Mesodermal cell (in vitro differentiated cells): ENCODE measurements around the gene DUOX2.
"Not testable (repeated sequence)": the region's sequence is repeated elsewhere in the genome, so short reads cannot be mapped to it uniquely, and the experiment has no call there.

ENCODE experiments used
- H3K27ac ChIP-seq: 2 replicates; pipeline ENCODE4 v1.7.0; 2013; ENCODE audit warnings: mild to moderate bottlenecking, low read depth, low read length, moderate library complexity; ENCODE audit not compliant: severe bottlenecking
- H3K36me3 ChIP-seq: 2 replicates; pipeline ENCODE4 v1.7.1; 2013; ENCODE audit warnings: mild to moderate bottlenecking, low read length, moderate library complexity; ENCODE audit not compliant: control insufficient read depth, insufficient read depth
- H3K4me1 ChIP-seq: one replicate; pipeline ENCODE4 v1.7.1; 2013; ENCODE audit warnings: mild to moderate bottlenecking, low read length; ENCODE audit not compliant: insufficient read depth, control insufficient read depth, poor library complexity, severe bottlenecking
- H3K4me3 ChIP-seq: 2 replicates; pipeline ENCODE4 v1.7.0; 2013; ENCODE audit warnings: low read length, control low read depth, mild to moderate bottlenecking; ENCODE audit not compliant: insufficient read depth, poor library complexity, severe bottlenecking; ENCODE audit errors: extremely low read depth
- H3K9me3 ChIP-seq: 2 replicates; pipeline ENCODE4 v1.7.1; 2013; ENCODE audit warnings: mild to moderate bottlenecking, low read length, moderate library complexity; ENCODE audit not compliant: control insufficient read depth
- WGBS, 2 experiments: methylation state at CpG; one replicate each; pipeline ENCODE4 v1.1.5; 2013; ENCODE audit warnings: missing lambda C conversion rate in 2 of 2; ENCODE audit not compliant: insufficient coverage in 2 of 2; 5-methylcytosine and 5-hydroxymethylcytosine counted together

Gene DUOX2

DNA sequence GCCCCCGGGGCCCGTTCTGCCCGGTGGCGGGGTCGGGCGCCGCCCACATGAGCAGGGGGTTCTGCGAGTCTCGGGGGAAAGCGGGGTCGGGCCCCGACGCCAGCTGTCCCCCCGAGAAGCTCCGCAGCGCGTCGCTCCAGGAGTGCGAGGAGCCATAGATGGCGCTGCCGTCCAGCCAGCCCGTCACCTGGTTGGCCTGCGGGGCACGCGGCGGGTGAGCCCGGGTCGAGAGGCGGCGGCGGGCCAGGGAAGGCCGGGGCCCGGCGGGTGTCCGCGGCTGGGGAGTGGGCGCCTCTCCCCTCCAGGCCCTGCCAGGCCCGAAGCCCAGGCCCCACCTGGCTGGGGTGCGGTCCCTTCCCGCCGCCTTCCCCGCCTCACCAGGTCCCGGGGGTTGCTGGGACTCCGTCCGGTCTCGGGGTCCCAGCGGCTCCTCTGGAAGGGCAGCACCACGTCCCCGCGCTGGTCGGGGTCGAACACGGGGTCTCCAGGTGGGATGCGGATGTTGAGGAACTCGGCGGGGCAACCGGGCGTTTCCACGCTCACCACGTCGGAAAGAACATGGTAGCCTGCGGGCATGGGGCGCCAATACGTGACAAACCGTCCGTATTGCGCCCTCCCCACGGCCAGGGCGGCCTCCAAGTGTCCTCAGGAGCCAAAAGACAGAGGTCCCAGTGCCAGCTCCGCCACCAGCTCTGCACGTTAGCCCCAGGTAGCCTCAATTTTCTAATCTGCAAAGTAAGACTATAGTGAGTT is 2.4 kb downstream of the DUOX2 start:
- 44 to 54% methylated on average over 49 to 52 of the region's 71 CpGs for WGBS, 2 experiments
- no peaks in the 10 kb centered on the region for H3K36me3 ChIP-seq
- H3K27ac ChIP-seq, result no peak overlapping the region
- H3K9me3 ChIP-seq, result no peaks in the 10 kb centered on the region
- H3K4me1 ChIP-seq, result peaks cover 8% of the 10 kb centered on the region
- no peak overlapping the region for H3K4me3 ChIP-seq

DNA sequence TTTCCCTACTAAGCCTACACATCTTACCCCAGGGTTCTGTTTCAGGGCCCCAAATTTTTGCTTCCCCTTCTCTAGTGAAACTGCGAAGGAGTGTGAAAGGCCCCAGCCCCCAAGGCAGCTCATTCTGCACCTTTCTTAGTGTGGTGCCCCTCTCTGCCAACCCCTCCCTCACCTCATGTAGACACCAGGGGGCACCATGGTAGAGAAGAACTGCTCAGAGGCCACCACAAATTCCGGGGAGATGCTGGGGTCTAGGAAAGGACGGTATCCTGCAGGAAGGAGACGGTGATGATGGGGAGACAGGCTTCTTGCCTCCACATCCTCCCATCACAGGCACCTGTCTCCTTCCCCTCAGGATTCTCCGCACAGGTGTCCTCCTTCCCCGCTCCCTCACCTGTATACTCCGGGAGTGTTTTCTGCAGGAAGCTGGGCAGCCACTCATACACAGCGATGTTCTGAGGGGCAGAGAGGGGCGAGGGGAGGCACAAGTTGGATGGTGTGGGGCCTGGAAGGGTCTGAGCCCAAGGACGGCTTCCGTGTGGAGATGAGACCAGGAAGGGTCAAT is 3.6 kb downstream of the DUOX2 start:
- WGBS, 2 experiments, result 83 to 87% methylated on average over 3 to 7 of the region's 11 CpGs
- H3K9me3 ChIP-seq, result no peaks in the 10 kb centered on the region
- no peak overlapping the region for H3K27ac ChIP-seq

DNA sequence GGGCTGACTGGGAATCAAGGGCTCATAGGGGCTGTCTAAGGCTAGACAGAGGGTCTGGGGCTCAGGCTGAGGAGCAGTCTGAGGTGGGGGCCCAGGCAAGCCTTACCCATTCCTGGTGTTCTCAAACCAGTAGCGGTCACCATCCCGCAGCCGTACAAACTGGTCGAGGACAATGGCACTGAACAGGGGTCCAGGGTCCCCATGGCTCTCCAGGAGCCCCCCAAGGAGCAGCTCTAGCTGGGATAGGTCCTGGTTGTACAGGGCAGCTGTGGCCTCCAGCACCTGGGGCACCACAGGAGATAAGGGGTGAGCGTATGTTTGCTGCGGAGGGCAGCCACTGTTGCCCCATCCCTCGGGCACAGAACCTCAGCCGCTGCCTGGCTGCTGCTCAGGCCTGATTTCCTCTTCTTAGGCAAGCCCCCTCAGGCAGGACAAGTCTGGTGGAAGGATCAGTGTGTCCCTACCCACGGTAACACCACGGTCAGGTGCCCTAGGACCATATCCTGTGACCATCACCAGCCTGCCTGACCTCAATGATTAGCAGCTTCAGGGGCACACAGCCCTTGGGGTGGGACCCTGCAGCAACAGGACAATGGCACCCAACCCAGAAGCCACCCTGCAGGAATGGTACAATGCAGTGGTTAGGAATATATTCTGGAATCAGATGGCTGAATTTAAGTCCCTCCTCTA is 5.9 kb downstream of the DUOX2 start:
- H3K36me3 ChIP-seq, result no peaks in the 10 kb centered on the region
- H3K27ac ChIP-seq, result no peak overlapping the region
- no peak overlapping the region for H3K4me3 ChIP-seq
- H3K4me1 ChIP-seq, result no peaks in the 10 kb centered on the region
- WGBS, 2 experiments, result 91 to 94% methylated on average over 8 to 9 of the region's 10 CpGs
- H3K9me3 ChIP-seq, result no peaks in the 10 kb centered on the region

More for the DNA sequence above, 3.6 kb downstream of the DUOX2 start:
- H3K4me1 ChIP-seq, result peaks cover 8% of the 10 kb centered on the region
- no peak overlapping the region for H3K4me3 ChIP-seq
- H3K36me3 ChIP-seq, result no peaks in the 10 kb centered on the region

GRCh38 chr15:45106002-45106790 is 7.8 kb downstream of the DUOX2 start:
- no peaks in the 10 kb centered on the region for H3K4me1 ChIP-seq
- 88 to 89% methylated on average over 14 to 15 of the region's 15 CpGs for whole genome bisulfite sequencing, 2 experiments
- H3K9me3 ChIP-seq, result no peaks in the 10 kb centered on the region
- no peak overlapping the region for H3K4me3 ChIP-seq
- no peak overlapping the region for H3K27ac ChIP-seq
- H3K36me3 ChIP-seq, result no peaks in the 10 kb centered on the region

GRCh38 chr15:45105586-45105985 is 8.4 kb downstream of the DUOX2 start:
- WGBS, 2 experiments, result 100% methylated on average over 2 to 4 of the region's 11 CpGs
- H3K4me3 ChIP-seq, result no peak overlapping the region
- H3K4me1 ChIP-seq, result no peaks in the 10 kb centered on the region
- no peaks in the 10 kb centered on the region for H3K9me3 ChIP-seq
- no peak overlapping the region for H3K27ac ChIP-seq
- no peaks in the 10 kb centered on the region for H3K36me3 ChIP-seq

GRCh38 chr15:45104170-45104569 is 9.8 kb downstream of the DUOX2 start:
- WGBS, 2 experiments, result 100% methylated on average over 1 of the region's 9 CpGs

GRCh38 chr15:45102226-45102625 is 11.7 kb downstream of the DUOX2 start:
- 93 to 94% methylated on average over 3 to 6 of the region's 6 CpGs for WGBS, 2 experiments
- Histone ChIP-seq H3K27ac (no peak overlapping the region), H3K9me3 (no peaks in the 10 kb centered on the region), H3K36me3 (no peaks in the 10 kb centered on the region), H3K4me1 (no peaks in the 10 kb centered on the region), H3K4me3 (no peak overlapping the region)

More at GRCh38 chr15:45104170-45104569, 9.8 kb downstream of the DUOX2 start:
- not testable (repeated sequence) for H3K4me3 ChIP-seq, H3K9me3 ChIP-seq, H3K36me3 ChIP-seq, H3K4me1 ChIP-seq, H3K27ac ChIP-seq

GRCh38 chr15:45101749-45102148 is 12.2 kb downstream of the DUOX2 start:
- WGBS, 2 experiments, result 89 to 93% methylated on average over 9 to 10 of the region's 12 CpGs
- H3K4me1 ChIP-seq, result no peaks in the 10 kb centered on the region
- no peak overlapping the region for H3K4me3 ChIP-seq
- H3K9me3 ChIP-seq, result no peaks in the 10 kb centered on the region
- no peaks in the 10 kb centered on the region for H3K36me3 ChIP-seq
- H3K27ac ChIP-seq, result no peak overlapping the region

DNA sequence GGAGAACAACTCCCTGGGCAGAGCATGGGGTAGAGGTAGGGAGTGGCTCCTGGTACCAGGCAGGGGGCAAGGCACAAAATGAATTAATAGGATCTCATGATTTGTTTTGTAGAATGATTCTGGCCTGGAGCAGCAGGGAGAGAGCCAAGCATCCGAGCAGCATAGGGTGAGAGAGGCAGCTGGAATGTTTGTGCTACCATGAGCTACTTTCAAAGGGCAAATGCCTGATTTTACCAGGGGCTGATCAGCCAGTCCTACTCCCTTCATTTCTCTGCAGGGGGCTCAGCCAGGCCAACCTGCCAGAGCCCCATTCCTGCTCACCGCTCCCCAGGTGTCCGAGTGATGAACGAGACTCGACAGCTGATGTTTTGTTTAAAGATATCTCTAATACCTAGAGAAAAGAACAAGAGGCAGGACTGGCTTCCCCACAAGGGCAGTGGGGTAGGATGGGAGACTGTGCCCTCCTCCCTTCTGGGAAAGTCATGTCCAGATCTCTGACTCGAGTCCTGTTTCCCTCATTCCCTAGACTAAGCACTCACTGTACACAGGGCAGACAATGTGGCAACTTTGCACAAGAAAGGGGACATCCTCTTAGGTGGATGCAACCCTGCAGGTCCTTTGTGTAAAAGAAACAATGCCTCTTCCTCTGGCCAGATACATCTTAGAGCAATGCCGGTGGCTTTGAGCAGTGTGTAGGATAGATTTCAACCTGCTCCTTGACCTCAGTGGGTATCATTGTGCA is 12.9 kb downstream of the DUOX2 start:
- WGBS, 2 experiments, result 57 to 62% methylated on average over 3 to 4 of the region's 7 CpGs
- no peak overlapping the region for H3K27ac ChIP-seq

DNA sequence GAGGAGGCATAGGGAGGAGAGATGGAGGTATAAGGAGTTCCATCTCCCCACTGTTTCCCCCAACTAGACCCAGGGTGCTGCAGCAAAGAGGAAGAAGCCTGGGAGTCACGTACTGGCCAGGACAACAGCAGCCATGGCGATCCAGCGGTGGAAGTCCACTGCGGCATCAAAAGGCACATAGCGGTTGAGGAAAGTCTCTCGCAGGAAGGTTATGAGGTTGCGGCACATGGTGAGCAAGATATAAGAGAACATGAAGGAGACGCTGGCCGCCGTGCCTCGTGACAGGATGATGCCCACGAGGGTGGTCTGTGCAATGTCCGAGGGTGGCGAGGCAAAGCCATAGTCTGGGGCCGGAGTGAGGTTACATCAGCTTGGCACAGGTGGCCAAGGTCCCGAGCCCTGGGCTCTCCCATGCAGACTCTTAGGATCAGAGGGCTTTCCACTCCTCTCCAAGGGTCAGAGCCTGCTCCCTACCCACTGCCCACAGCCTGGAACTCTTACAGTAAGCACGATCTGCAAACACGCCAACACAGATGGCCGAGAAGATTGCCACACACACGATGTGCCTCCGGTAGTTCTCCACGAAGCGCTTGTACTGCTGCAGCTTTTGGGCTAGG is 14.3 kb downstream of the DUOX2 start:
- no peaks in the 10 kb centered on the region for H3K4me1 ChIP-seq
- no peaks in the 10 kb centered on the region for H3K36me3 ChIP-seq
- no peaks in the 10 kb centered on the region for H3K9me3 ChIP-seq
- WGBS, 2 experiments, result 91 to 92% methylated on average over 23 of the region's 23 CpGs
- H3K4me3 ChIP-seq, result no peak overlapping the region
- H3K27ac ChIP-seq, result no peak overlapping the region

More for the DNA sequence above, 12.9 kb downstream of the DUOX2 start:
- H3K4me3 ChIP-seq, result no peak overlapping the region
- H3K36me3 ChIP-seq, result no peaks in the 10 kb centered on the region
- H3K9me3 ChIP-seq, result no peaks in the 10 kb centered on the region
- no peaks in the 10 kb centered on the region for H3K4me1 ChIP-seq
